GM12875 (cell line): ENCODE results near the gene ENDOD1.

Experiments
- H3K4me3 ChIP-seq: one replicate; pipeline ENCODE4 v1.5.1; 2011; ENCODE audit warnings: low read depth, low read length, control low read depth
- CTCF ChIP-seq: IDR thresholded peaks from 2 replicates; pipeline ENCODE4 v1.5.1; 2011; ENCODE audit warnings: low read depth, mild to moderate bottlenecking, control low read depth, inconsistent platforms, low read length, moderate library complexity, borderline replicate concordance; ENCODE audit not compliant: insufficient read depth

ENDOD1 gene

GRCh38 chr11:95170294-95170693 is 80.6 kb downstream of the ENDOD1 start:
- TF ChIP-seq CTCF = no peak
- H3K4me3 ChIP-seq = no peak overlapping the region

GRCh38 chr11:95175818-95176380 is 86.3 kb downstream of the ENDOD1 start:
- no peak overlapping the region for H3K4me3 ChIP-seq
- no peak for TF ChIP-seq CTCF
